ENCODE results near the gene STX4. TPM values are rescaled to one million over a fixed set of nuclear protein-coding genes. Genes with fewer than 3 reads are reported as not detected.
A peak's percentile ranks its signal among the peaks of the same experiment; 100 is the strongest.

The STX4 gene
- total and polyA plus RNA-seq, 4 donors = 52.8 to 121 (median 81.0) TPM

DNA sequence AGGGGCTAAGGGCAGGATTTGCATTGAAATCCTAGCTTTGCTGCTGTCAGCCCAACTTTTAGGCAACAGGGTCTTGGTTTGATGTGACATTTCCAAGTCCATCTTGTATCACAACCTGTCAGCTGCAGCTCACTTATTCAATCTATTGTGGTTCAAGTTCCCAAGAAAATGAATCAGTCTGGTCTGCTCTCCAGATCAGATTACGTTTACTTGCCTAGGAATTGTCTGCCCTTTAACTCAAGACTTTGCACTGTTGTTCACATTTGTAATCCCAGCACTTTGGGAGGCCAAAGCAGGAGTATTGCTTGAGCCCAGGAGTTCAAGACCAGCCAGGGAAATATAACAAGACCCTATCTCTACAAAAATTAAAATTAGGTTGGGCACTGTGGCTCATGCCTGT is 10.0 kb downstream of the STX4 start:
- Histone ChIP-seq H3K27me3 (ENCODE audit: control insufficient read depth in 1 of 2, insufficient read depth in 2 of 2, low read length in 1 of 2) (no peaks in the 10 kb centered on the region), H3K27ac (ENCODE audit: low read depth in 1 of 2, low read length in 2 of 2) (no peak overlapping the region), H3K36me3 (ENCODE audit: control insufficient read depth in 1 of 2, insufficient read depth in 2 of 2, low read length in 1 of 2) (peaks cover 2 to 9% of the 10 kb centered on the region in 2 donors), H3K4me3 (ENCODE audit: low read length in 2 of 2) (no peak overlapping the region), H3K9me3 (ENCODE audit: control insufficient read depth, low read length) (no peaks in the 10 kb centered on the region), H3K4me1 (ENCODE audit: control insufficient read depth in 1 of 2, insufficient read depth in 2 of 2, low read length in 2 of 2) (no peaks in the 10 kb centered on the region)
- intact Hi-C loops (cut with DNase I) = no loop called here
- ATAC-seq (ENCODE audit: low FRiP score) (no peak), DNase-seq (no peak)
- WGBS, 2 donors = 85 to 87% methylated on average over 1 of the region's 1 CpG

DNA sequence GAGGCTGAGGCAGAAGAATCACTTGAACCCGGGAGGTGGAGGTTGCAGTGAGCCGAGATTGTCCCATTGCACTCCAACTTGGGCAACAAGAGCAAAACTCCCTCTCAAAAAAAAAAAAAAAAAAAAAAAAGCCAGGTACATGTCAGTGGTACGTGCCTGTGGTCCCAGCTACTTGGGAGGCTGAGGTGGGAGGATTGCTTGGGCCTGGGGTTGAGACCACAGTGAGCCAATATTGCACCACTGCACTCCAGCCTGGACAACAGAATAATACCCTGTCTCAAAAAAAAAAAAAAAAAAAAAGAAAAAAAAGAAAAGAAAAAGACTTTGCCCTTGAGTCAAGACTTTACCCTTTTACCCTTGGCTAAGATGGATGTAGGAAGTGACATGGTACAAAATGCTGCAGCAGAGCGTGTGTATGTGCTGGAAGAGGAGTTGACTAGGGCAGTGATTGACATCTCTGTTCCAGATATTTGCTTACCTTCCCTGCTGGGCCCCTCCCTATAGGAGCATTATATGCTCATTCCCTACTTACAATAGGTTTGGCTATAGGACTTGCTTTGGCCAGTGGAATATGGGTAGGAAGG is 10.6 kb downstream of the STX4 start:
- ATAC-seq (ENCODE audit: low FRiP score) = no peak
- 86 to 87% methylated on average over 4 of the region's 4 CpGs for WGBS, 2 donors

DNA sequence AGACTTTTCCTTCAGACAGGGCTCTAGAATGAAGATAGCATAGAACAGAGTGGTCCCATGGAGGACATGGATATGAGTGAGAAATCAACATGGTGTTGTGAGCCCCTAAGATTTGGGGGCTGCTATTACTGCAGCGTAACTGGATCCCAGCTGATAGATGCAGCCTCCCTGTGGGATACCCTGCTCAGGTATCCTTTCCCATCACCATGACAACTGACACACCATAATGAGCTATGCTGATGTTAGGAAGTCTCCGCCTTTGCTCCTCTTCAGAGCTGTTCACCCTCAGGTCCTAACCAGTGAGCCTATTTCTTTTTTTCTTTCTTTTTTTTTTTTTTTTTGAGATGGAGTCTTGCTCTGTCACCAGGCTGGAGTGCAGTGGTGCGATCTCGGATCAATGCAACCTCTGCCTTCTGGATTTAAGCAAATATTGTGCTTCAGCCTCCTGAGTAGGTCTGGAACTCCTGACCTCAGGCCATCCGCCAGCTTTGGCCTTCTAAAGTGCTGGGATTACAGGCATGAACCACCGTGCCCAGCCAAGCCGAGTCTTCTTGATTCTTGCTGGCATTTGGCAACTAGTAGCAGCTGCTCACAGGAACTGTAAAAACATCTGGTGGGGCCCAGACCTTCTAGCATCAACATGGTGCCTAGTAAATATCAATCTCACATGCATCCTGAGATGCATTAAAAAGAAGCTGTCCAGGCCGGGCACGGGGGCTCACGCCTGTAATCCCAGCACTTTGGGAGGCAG is 17.1 kb downstream of the STX4 start:
- Histone ChIP-seq H3K27ac (ENCODE audit: low read depth in 1 of 2, low read length in 2 of 2) (no peak overlapping the region), H3K9me3 (ENCODE audit: control insufficient read depth, low read length) (no peaks in the 10 kb centered on the region), H3K36me3 (ENCODE audit: control insufficient read depth in 1 of 2, insufficient read depth in 2 of 2, low read length in 1 of 2) (no peaks in the 10 kb centered on the region), H3K27me3 (ENCODE audit: control insufficient read depth in 1 of 2, insufficient read depth in 2 of 2, low read length in 1 of 2) (no peaks in the 10 kb centered on the region), H3K4me1 (ENCODE audit: control insufficient read depth in 1 of 2, insufficient read depth in 2 of 2, low read length in 2 of 2) (no peaks in the 10 kb centered on the region), H3K4me3 (ENCODE audit: low read length in 2 of 2) (no peak overlapping the region)
- no peak for ATAC-seq (ENCODE audit: low FRiP score)
- intact Hi-C loops (cut with DNase I) = no loop called here
- no peak for DNase-seq
- WGBS, 2 donors = 69% methylated on average over 10 of the region's 10 CpGs

More for the DNA sequence above, 10.6 kb downstream of the STX4 start:
- DNase-seq = no peak
- no peaks in the 10 kb centered on the region for H3K9me3 ChIP-seq (ENCODE audit: control insufficient read depth, low read length)
- peaks cover 2 to 4% of the 10 kb centered on the region in 2 donors for H3K36me3 ChIP-seq (ENCODE audit: control insufficient read depth in 1 of 2, insufficient read depth in 2 of 2, low read length in 1 of 2)
- H3K4me3 ChIP-seq (ENCODE audit: low read length in 2 of 2) = no peak overlapping the region
- H3K27ac ChIP-seq (ENCODE audit: low read depth in 1 of 2, low read length in 2 of 2) = no peak overlapping the region
- H3K27me3 ChIP-seq (ENCODE audit: control insufficient read depth in 1 of 2, insufficient read depth in 2 of 2, low read length in 1 of 2) = no peaks in the 10 kb centered on the region
- intact Hi-C loops (cut with DNase I) = no loop called here
- H3K4me1 ChIP-seq (ENCODE audit: control insufficient read depth in 1 of 2, insufficient read depth in 2 of 2, low read length in 2 of 2) = no peaks in the 10 kb centered on the region

DNA sequence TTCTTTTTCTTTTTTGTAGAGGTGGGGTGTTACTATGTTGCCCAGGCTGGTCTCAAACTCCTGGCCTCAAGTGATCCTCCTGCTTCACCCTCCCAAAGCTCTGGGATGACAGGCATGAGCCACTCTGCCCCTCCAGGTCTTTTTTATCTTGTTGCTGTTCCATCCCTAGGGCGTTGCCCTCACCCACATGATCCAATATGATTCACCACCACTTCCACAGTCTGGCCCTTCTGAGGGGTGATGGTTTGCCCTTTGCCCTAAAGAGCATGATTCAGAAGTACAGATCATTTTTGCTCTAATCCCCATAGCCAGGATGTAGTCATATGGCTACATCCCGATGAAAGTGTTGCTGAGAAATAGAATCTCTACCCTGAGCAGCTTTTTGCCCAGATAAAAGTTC is 18.8 kb downstream of the STX4 start:
- H3K27ac ChIP-seq (ENCODE audit: low read depth in 1 of 2, low read length in 2 of 2) = no peak overlapping the region
- H3K4me1 ChIP-seq (ENCODE audit: control insufficient read depth in 1 of 2, insufficient read depth in 2 of 2, low read length in 2 of 2) = no peaks in the 10 kb centered on the region
- no peaks in the 10 kb centered on the region for H3K36me3 ChIP-seq (ENCODE audit: control insufficient read depth in 1 of 2, insufficient read depth in 2 of 2, low read length in 1 of 2)
- H3K27me3 ChIP-seq (ENCODE audit: control insufficient read depth in 1 of 2, insufficient read depth in 2 of 2, low read length in 1 of 2) = no peaks in the 10 kb centered on the region
- ATAC-seq (ENCODE audit: low FRiP score) = no peak
- peak in 1 of 2 donors; percentile 61 for DNase-seq
- H3K4me3 ChIP-seq (ENCODE audit: low read length in 2 of 2) = no peak overlapping the region
- 67 to 73% methylated on average over 2 of the region's 2 CpGs for WGBS, 2 donors
- H3K9me3 ChIP-seq (ENCODE audit: control insufficient read depth, low read length) = no peaks in the 10 kb centered on the region
- intact Hi-C loops (cut with DNase I) = no loop called here

DNA sequence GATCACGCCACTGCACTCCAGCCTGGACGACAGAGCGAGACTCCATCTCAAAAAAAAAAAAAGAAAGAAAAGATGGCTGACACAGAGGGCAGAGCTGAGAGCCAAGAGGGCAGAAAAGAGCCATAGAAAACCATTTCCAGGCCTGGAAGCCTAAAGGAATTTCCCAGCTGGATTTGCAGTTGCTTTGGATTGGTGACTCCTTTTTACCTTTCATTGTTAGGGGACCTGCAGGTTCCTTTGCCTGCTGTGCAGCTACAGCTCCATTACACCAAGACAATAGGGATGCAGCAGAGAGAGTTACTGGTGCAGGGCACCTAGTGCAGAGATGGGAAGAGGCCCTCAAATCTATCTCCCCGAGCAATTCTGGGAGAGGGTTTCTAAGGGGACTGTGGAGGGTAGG is 22.3 kb downstream of the STX4 start:
- no peak for DNase-seq
- H3K4me3 ChIP-seq (ENCODE audit: low read length in 2 of 2) = no peak overlapping the region
- 85 to 86% methylated on average over 4 of the region's 4 CpGs for WGBS, 2 donors

GRCh38 chr16:31061126-31061812 is 27.9 kb downstream of the STX4 start:
- peaks cover 0 to 4% of the 10 kb centered on the region in 2 donors for H3K36me3 ChIP-seq (ENCODE audit: control insufficient read depth in 1 of 2, insufficient read depth in 2 of 2, low read length in 1 of 2)
- no peaks in the 10 kb centered on the region for H3K4me1 ChIP-seq (ENCODE audit: control insufficient read depth in 1 of 2, insufficient read depth in 2 of 2, low read length in 2 of 2)
- ATAC-seq (ENCODE audit: low FRiP score) = no peak
- no peaks in the 10 kb centered on the region for H3K9me3 ChIP-seq (ENCODE audit: control insufficient read depth, low read length)
- DNase-seq = no peak
- no peak overlapping the region for H3K4me3 ChIP-seq (ENCODE audit: low read length in 2 of 2)
- no peak overlapping the region for H3K27ac ChIP-seq (ENCODE audit: low read depth in 1 of 2, low read length in 2 of 2)
- H3K27me3 ChIP-seq (ENCODE audit: control insufficient read depth in 1 of 2, insufficient read depth in 2 of 2, low read length in 1 of 2) = no peaks in the 10 kb centered on the region
- 92 to 95% methylated on average over 42 of the region's 42 CpGs for WGBS, 2 donors
- intact Hi-C loops (cut with DNase I) = no loop called here

More for the DNA sequence above, 22.3 kb downstream of the STX4 start:
- intact Hi-C loops (cut with DNase I) = no loop called here
- Histone ChIP-seq H3K4me1 (ENCODE audit: control insufficient read depth in 1 of 2, insufficient read depth in 2 of 2, low read length in 2 of 2) (no peaks in the 10 kb centered on the region), H3K36me3 (ENCODE audit: control insufficient read depth in 1 of 2, insufficient read depth in 2 of 2, low read length in 1 of 2) (no peaks in the 10 kb centered on the region), H3K27me3 (ENCODE audit: control insufficient read depth in 1 of 2, insufficient read depth in 2 of 2, low read length in 1 of 2) (no peaks in the 10 kb centered on the region), H3K9me3 (ENCODE audit: control insufficient read depth, low read length) (no peaks in the 10 kb centered on the region), H3K27ac (ENCODE audit: low read depth in 1 of 2, low read length in 2 of 2) (no peak overlapping the region)
- no peak for ATAC-seq (ENCODE audit: low FRiP score)

DNA sequence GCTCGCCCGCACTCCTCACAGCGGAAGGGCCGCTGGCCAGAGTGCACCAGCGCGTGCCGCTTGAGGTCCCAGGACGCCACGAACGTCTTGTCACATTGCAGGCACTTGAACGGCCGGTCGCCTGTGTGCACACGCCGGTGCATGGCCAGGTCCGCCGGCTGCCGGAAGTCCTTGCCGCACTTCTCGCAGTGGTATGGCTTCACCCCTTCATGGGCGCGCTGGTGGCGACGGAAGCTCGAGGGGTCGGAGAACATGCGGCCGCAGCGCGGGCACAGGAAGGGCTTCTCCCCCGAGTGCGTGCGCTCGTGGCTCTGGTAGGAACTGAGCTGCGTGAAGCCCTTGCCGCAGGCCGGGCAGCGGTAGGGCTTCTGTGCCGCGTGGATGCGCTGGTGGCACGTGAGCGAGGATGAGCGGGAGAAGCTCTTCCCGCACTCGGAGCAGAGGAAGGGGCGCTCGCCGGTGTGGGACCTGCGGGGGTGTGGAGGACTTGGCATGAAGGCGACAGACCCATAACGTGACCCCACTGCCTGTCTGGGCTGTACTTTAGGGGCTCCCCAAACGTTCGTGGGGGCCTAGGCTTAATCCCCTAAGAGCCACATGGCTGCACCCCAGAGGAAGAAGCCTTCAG is 28.6 kb downstream of the STX4 start:
- Histone ChIP-seq H3K9me3 (ENCODE audit: control insufficient read depth, low read length) (no peaks in the 10 kb centered on the region), H3K4me3 (ENCODE audit: low read length in 2 of 2) (no peak overlapping the region), H3K36me3 (ENCODE audit: control insufficient read depth in 1 of 2, insufficient read depth in 2 of 2, low read length in 1 of 2) (peaks cover 0 to 4% of the 10 kb centered on the region in 2 donors), H3K4me1 (ENCODE audit: control insufficient read depth in 1 of 2, insufficient read depth in 2 of 2, low read length in 2 of 2) (no peaks in the 10 kb centered on the region), H3K27me3 (ENCODE audit: control insufficient read depth in 1 of 2, insufficient read depth in 2 of 2, low read length in 1 of 2) (no peaks in the 10 kb centered on the region), H3K27ac (ENCODE audit: low read depth in 1 of 2, low read length in 2 of 2) (no peak overlapping the region)
- ATAC-seq (ENCODE audit: low FRiP score) (no peak), DNase-seq (no peak)
- intact Hi-C loops (cut with DNase I) = no loop called here
- WGBS, 2 donors = 96% methylated on average over 54 of the region's 54 CpGs

- intact Hi-C loops (cut with DNase I) = no loop called here
- 95 to 96% methylated on average over 9 of the region's 9 CpGs for WGBS, 2 donors
- H3K4me1 ChIP-seq (ENCODE audit: control insufficient read depth in 1 of 2, insufficient read depth in 2 of 2, low read length in 2 of 2) = no peaks in the 10 kb centered on the region
- no peaks in the 10 kb centered on the region for H3K9me3 ChIP-seq (ENCODE audit: control insufficient read depth, low read length)
- no peaks in the 10 kb centered on the region for H3K27me3 ChIP-seq (ENCODE audit: control insufficient read depth in 1 of 2, insufficient read depth in 2 of 2, low read length in 1 of 2)
- H3K4me3 ChIP-seq (ENCODE audit: low read length in 2 of 2) = no peak overlapping the region
- ATAC-seq (ENCODE audit: low FRiP score) (no peak), DNase-seq (no peak)
- H3K27ac ChIP-seq (ENCODE audit: low read depth in 1 of 2, low read length in 2 of 2) = no peak overlapping the region
- peaks cover 0 to 4% of the 10 kb centered on the region in 2 donors for H3K36me3 ChIP-seq (ENCODE audit: control insufficient read depth in 1 of 2, insufficient read depth in 2 of 2, low read length in 1 of 2)
Observed at GRCh38 chr16:31063495-31063842, 30.1 kb downstream of the STX4 start.

Measured in aorta (tissue), 5 donors.